WTC11 (cell line): ENCODE measurements around the gene PCSK2.

Source experiments
- ATF1 ChIP-seq: sonication (generic); formaldehyde crosslinking; IDR thresholded peaks from 2 replicates; pipeline ENCODE4 v1.8.1; 2023; ENCODE audit warnings: mild to moderate bottlenecking, moderate library complexity, missing genetic modification reagents
- ATF6 ChIP-seq: sonication (generic); formaldehyde crosslinking; IDR thresholded peaks from 2 replicates; pipeline ENCODE4 v1.8.1; 2023; ENCODE audit warnings: mild to moderate bottlenecking, missing genetic modification reagents
- CTCF ChIP-seq: fragments of 200-600 bp; IDR thresholded peaks from 2 replicates; pipeline ENCODE4 v1.8.0; 2022; ENCODE audit warnings: antibody characterized with exemption
- ESRRA ChIP-seq: sonication (generic); formaldehyde crosslinking; IDR thresholded peaks from 2 replicates; pipeline ENCODE4 v1.8.1; 2022; ENCODE audit warnings: mild to moderate bottlenecking, missing genetic modification reagents, borderline replicate concordance
- JUN ChIP-seq: sonication (generic); formaldehyde crosslinking; IDR thresholded peaks from 2 replicates; pipeline ENCODE4 v1.8.0; 2023; ENCODE audit warnings: mild to moderate bottlenecking, missing genetic modification reagents
- MAX ChIP-seq: sonication (generic); formaldehyde crosslinking; IDR thresholded peaks from 2 replicates; pipeline ENCODE4 v1.8.0; 2022; ENCODE audit warnings: mild to moderate bottlenecking, missing genetic modification reagents
- TCF7 ChIP-seq: sonication (generic); formaldehyde crosslinking; IDR thresholded peaks from 2 replicates; pipeline ENCODE4 v1.8.0; 2022; ENCODE audit warnings: mild to moderate bottlenecking, low read depth, missing genetic modification reagents, moderate library complexity
- TEAD4 ChIP-seq: sonication (generic); formaldehyde crosslinking; IDR thresholded peaks from 2 replicates; pipeline ENCODE4 v1.8.0; 2022; ENCODE audit warnings: mild to moderate bottlenecking, missing genetic modification reagents
- ZNF121 ChIP-seq: sonication (generic); formaldehyde crosslinking; IDR thresholded peaks from 2 replicates; pipeline ENCODE4 v1.8.0; 2023; ENCODE audit warnings: missing genetic modification reagents

- TF ChIP-seq JUN (CRISPR knock-in tag), result no peak
- no peak for TF ChIP-seq MAX
- TF ChIP-seq CTCF, result no peak
- TF ChIP-seq ATF6 (CRISPR knock-in tag), result no peak
- TF ChIP-seq ZNF121 (CRISPR knock-in tag), result no peak
- TF ChIP-seq ATF1, result no peak
- TF ChIP-seq TCF7 (CRISPR knock-in tag), result no peak
- no peak for TF ChIP-seq ESRRA
- TF ChIP-seq TEAD4 (CRISPR knock-in tag), result no peak
These were observed 21.4 kb downstream of the PCSK2 start for GRCh38 chr20:17248224-17248623.
